Naive B cell (primary cell): ENCODE results near the gene AK9. TPM values are rescaled to one million over a fixed set of nuclear protein-coding genes. Genes with fewer than 3 reads are reported as not detected.
A peak's percentile ranks its signal among the peaks of the same experiment; 100 is the strongest.

ENCODE experiments used
- ATAC-seq, 2 donors: fragments of 150-1000 bp; cut with Tn5 transposase; 2 replicates each; pipeline ENCODE4 v1.10.0; 2021; ENCODE audit warnings: low read depth in 2 of 2, mild to moderate bottlenecking in 2 of 2, moderate library complexity in 2 of 2
- DNase-seq: peaks from one replicate; pipeline ENCODE4 v3.0.0; 2022
- H3K27ac Mint-ChIP-seq, 6 donors: one replicate each; pipeline ENCODE4 v1.8.0; 2020 to 2022; ENCODE audit warnings: mild to moderate bottlenecking in 6 of 6, mixed read lengths in 6 of 6, moderate library complexity in 5 of 6, inconsistent platforms in 2 of 6
- H3K27me3 Mint-ChIP-seq, 3 donors: one replicate each; pipeline ENCODE4 v1.8.0; 2021 to 2022; ENCODE audit warnings: mixed read lengths in 3 of 3, mild to moderate bottlenecking in 1 of 3
- H3K36me3 Mint-ChIP-seq, 2 donors: one replicate each; pipeline ENCODE4 v1.8.0; 2020 to 2022; ENCODE audit warnings: mixed read lengths in 2 of 2, inconsistent platforms in 1 of 2, mild to moderate bottlenecking in 1 of 2
- H3K4me1 Mint-ChIP-seq, 3 donors: one replicate each; pipeline ENCODE4 v1.8.0; 2020 to 2022; ENCODE audit warnings: mixed read lengths in 3 of 3, inconsistent platforms in 1 of 3, mild to moderate bottlenecking in 1 of 3, moderate library complexity in 1 of 3
- H3K4me3 Mint-ChIP-seq, 8 donors: one replicate each; pipeline ENCODE4 v1.8.0; 2020 to 2022; ENCODE audit warnings: mild to moderate bottlenecking in 8 of 8, mixed read lengths in 8 of 8, moderate library complexity in 8 of 8, inconsistent platforms in 2 of 8
- H3K9me3 Mint-ChIP-seq, 7 donors: one replicate each; pipeline ENCODE4 v1.8.0; 2020 to 2022; ENCODE audit warnings: mixed read lengths in 7 of 7, mild to moderate bottlenecking in 5 of 7, inconsistent platforms in 2 of 7, moderate library complexity in 1 of 7
- polyA plus RNA-seq, 6 donors: library from polyadenylated mRNA; unstranded; fragments of 300-500 nt; fragmentation: Illumina TruSeq; gene quantifications; one replicate each; pipeline ENCODE4 v1.2.3, GENCODE V29; 2021; ENCODE audit warnings: low read depth in 6 of 6

The AK9 gene
- polyA plus RNA-seq, 6 donors from 2014 or later = 6.8 to 23.5 (median 15.9) TPM

- no peak for ATAC-seq
- no peaks in the 10 kb centered on the region for H3K27me3 Mint-ChIP-seq
- no peak for DNase-seq
- H3K9me3 Mint-ChIP-seq = no peaks in the 10 kb centered on the region
- H3K4me3 Mint-ChIP-seq = no peak overlapping the region
- no peaks in the 10 kb centered on the region for H3K36me3 Mint-ChIP-seq
- H3K4me1 Mint-ChIP-seq = peaks cover 17 to 31% (median 18%) of the 10 kb centered on the region in 3 donors
- peak overlapping the region in 2 of 6 donors; percentile 56 to 81 for H3K27ac Mint-ChIP-seq
Observed at GRCh38 chr6:109496036-109496772, 194.8 kb downstream of the AK9 start.

GRCh38 chr6:109493865-109494264 is 197.1 kb downstream of the AK9 start:
- Mint-ChIP-seq H3K9me3 (no peaks in the 10 kb centered on the region), H3K27ac (peak overlapping the region in 4 of 6 donors; percentile 46 to 72 (median 56)), H3K27me3 (no peaks in the 10 kb centered on the region), H3K4me1 (peaks cover 18 to 37% (median 18%) of the 10 kb centered on the region in 3 donors), H3K4me3 (peak overlapping the region in 1 of 8 donors; percentile 47), H3K36me3 (no peaks in the 10 kb centered on the region)
- peak; percentile 35 for DNase-seq
- peak; percentile 99 to 100 for ATAC-seq

- Mint-ChIP-seq H3K27me3 (no peaks in the 10 kb centered on the region), H3K4me3 (no peak overlapping the region), H3K4me1 (peaks cover 16 to 28% (median 18%) of the 10 kb centered on the region in 3 donors), H3K27ac (peak overlapping the region in 1 of 6 donors; percentile 71), H3K36me3 (no peaks in the 10 kb centered on the region), H3K9me3 (no peaks in the 10 kb centered on the region)
- no peak for ATAC-seq
- DNase-seq = no peak
Observed at GRCh38 chr6:109491207-109491938, 199.6 kb downstream of the AK9 start.

GRCh38 chr6:109490713-109491112 is 200.3 kb downstream of the AK9 start:
- ATAC-seq (no peak), DNase-seq (no peak)
- Mint-ChIP-seq H3K27me3 (no peaks in the 10 kb centered on the region), H3K4me1 (peaks cover 16 to 26% (median 18%) of the 10 kb centered on the region in 3 donors), H3K9me3 (no peaks in the 10 kb centered on the region), H3K27ac (no peak overlapping the region), H3K4me3 (no peak overlapping the region), H3K36me3 (no peaks in the 10 kb centered on the region)

- ATAC-seq = no peak
- Mint-ChIP-seq H3K36me3 (no peaks in the 10 kb centered on the region), H3K27ac (no peak overlapping the region), H3K9me3 (no peaks in the 10 kb centered on the region), H3K4me3 (no peak overlapping the region), H3K4me1 (peaks cover 16 to 24% (median 16%) of the 10 kb centered on the region in 3 donors), H3K27me3 (no peaks in the 10 kb centered on the region)
- DNase-seq = no peak
Observed at GRCh38 chr6:109488001-109488400, 203.0 kb downstream of the AK9 start.

GRCh38 chr6:109486068-109486467 is 204.9 kb downstream of the AK9 start:
- Mint-ChIP-seq H3K36me3 (peaks cover 8 to 10% of the 10 kb centered on the region in 2 donors), H3K4me1 (peaks cover 23 to 25% (median 24%) of the 10 kb centered on the region in 3 donors), H3K9me3 (no peaks in the 10 kb centered on the region), H3K4me3 (no peak overlapping the region), H3K27me3 (no peaks in the 10 kb centered on the region), H3K27ac (peak overlapping the region in 5 of 6 donors; percentile 66 to 96 (median 90))
- DNase-seq (no peak), ATAC-seq (no peak)

GRCh38 chr6:109485266-109485935 is 205.6 kb downstream of the AK9 start:
- Mint-ChIP-seq H3K9me3 (no peaks in the 10 kb centered on the region), H3K4me1 (peaks cover 25 to 30% (median 27%) of the 10 kb centered on the region in 3 donors), H3K36me3 (peaks cover 12 to 13% of the 10 kb centered on the region in 2 donors), H3K4me3 (peak overlapping the region in 2 of 8 donors; percentile 25 to 85), H3K27me3 (no peaks in the 10 kb centered on the region), H3K27ac (peak overlapping the region in 5 of 6 donors; percentile 66 to 96 (median 90))
- no peak for DNase-seq
- ATAC-seq = no peak

- ATAC-seq = no peak
- Mint-ChIP-seq H3K27ac (peak overlapping the region; percentile 90 to 99 (median 94)), H3K4me1 (peaks cover 33 to 42% (median 36%) of the 10 kb centered on the region in 3 donors), H3K9me3 (no peaks in the 10 kb centered on the region), H3K36me3 (peaks cover 16 to 19% of the 10 kb centered on the region in 2 donors), H3K4me3 (peak overlapping the region in 7 of 8 donors; percentile 73 to 97 (median 85)), H3K27me3 (no peaks in the 10 kb centered on the region)
- DNase-seq = no peak
Observed at GRCh38 chr6:109484122-109484521, 206.9 kb downstream of the AK9 start.

- Mint-ChIP-seq H3K4me1 (peaks cover 37 to 46% (median 40%) of the 10 kb centered on the region in 3 donors), H3K36me3 (peaks cover 20 to 23% of the 10 kb centered on the region in 2 donors), H3K4me3 (peak overlapping the region; percentile 73 to 97 (median 82)), H3K27me3 (no peaks in the 10 kb centered on the region), H3K27ac (peak overlapping the region; percentile 90 to 99 (median 94)), H3K9me3 (no peaks in the 10 kb centered on the region)
- DNase-seq = no peak
- ATAC-seq = peak; percentile 48 to 49
Observed at GRCh38 chr6:109483735-109484057, 207.3 kb downstream of the AK9 start.

GRCh38 chr6:109482905-109483734 is 207.9 kb downstream of the AK9 start, which contains the start of gene ZBTB24:
Gene ZBTB24, minus strand, starts transcription at chr6:109483219. Its CDS starts 1,193 bp downstream, at chr6:109482026.
- ATAC-seq = peak; percentile 81 to 82
- Mint-ChIP-seq H3K4me1 (peaks cover 43 to 52% (median 46%) of the 10 kb centered on the region in 3 donors), H3K36me3 (peaks cover 25 to 27% of the 10 kb centered on the region in 2 donors)

GRCh38 chr6:109480993-109481480 is 210.0 kb downstream of the AK9 start:
- Mint-ChIP-seq H3K9me3 (no peaks in the 10 kb centered on the region), H3K4me1 (peaks cover 60 to 73% (median 62%) of the 10 kb centered on the region in 3 donors)

More at GRCh38 chr6:109482905-109483734, 207.9 kb downstream of the AK9 start, which contains the start of gene ZBTB24:
- Mint-ChIP-seq H3K4me3 (peak within 1 kb of the TSS; percentile 90 to 98 (median 94)), H3K9me3 (no peaks in the 10 kb centered on the region), H3K27ac (peak within 1 kb of the TSS; percentile 91 to 99 (median 95)), H3K27me3 (no peaks in the 10 kb centered on the region)
- DNase-seq = peak; percentile 91

More at GRCh38 chr6:109480993-109481480, 210.0 kb downstream of the AK9 start:
- ATAC-seq (no peak), DNase-seq (no peak)
- peak overlapping the region in 5 of 6 donors; percentile 5 to 96 (median 81) for H3K27ac Mint-ChIP-seq
- H3K36me3 Mint-ChIP-seq = peaks cover 25 to 29% of the 10 kb centered on the region in 2 donors
- peak overlapping the region; percentile 90 to 98 (median 94) for H3K4me3 Mint-ChIP-seq
- no peaks in the 10 kb centered on the region for H3K27me3 Mint-ChIP-seq
